GM12878 (cell line): ENCODE measurements around the gene PRF1. TPM values are rescaled to one million over a fixed set of nuclear protein-coding genes. Genes with fewer than 3 reads are reported as not detected.

Experiments used
- ATAC-seq: fragments of 200-7000 bp; cut with Tn5 transposase; 3 replicates; pipeline ENCODE4 v1.9.1; 2020; ENCODE audit warnings: mild to moderate bottlenecking, moderate library complexity
- BruUV-seq: library from RNA; stranded (reverse); fragments of 400-500 nt; replicated peaks from 2 replicates; lab custom pipeline; 2021; lab: Mats Ljungman, UMichigan
- CTCF ChIA-PET: fragments of 300-600 bp; sonication (Branson Sonifier 250); formaldehyde crosslinking; extraction: SDS; loops from one replicate; lab custom pipeline; 2021; ENCODE audit warnings: inconsistent platforms; lab: Yijun Ruan, JAX
- POLR2A ChIA-PET: fragments of 350-600 bp; formaldehyde crosslinking; extraction: SDS; loops from one replicate; lab custom pipeline; 2021; ENCODE audit warnings: inconsistent platforms; lab: Charles Lee
- RAD21 ChIA-PET: fragments of 300-600 bp; sonication (Branson Sonifier 250); formaldehyde crosslinking; loops from one replicate; lab custom pipeline; 2023; ENCODE audit warnings: antibody characterized with exemption; ENCODE audit not compliant: unreplicated experiment; lab: Charles Lee
- SMC1A ChIA-PET: fragments of 300-600 bp; sonication (Branson Sonifier 250); formaldehyde crosslinking; loops from one replicate; lab custom pipeline; 2023; ENCODE audit not compliant: unreplicated experiment, uncharacterized antibody; lab: Charles Lee
- DNase-seq: peaks from one replicate; pipeline ENCODE4 v3.0.0-alpha.2; 2011; ENCODE audit warnings: low read depth, low spot score
- FAIRE-seq: peaks from 3 replicates; lab custom pipeline; 2011; peaks lifted over from hg19 to GRCh38; lab: Jason Lieb, UNC
- H2AFZ ChIP-seq: 2 replicates; pipeline ENCODE4 v1.6.0; 2011; ENCODE audit warnings: low read depth, low read length, control low read depth; ENCODE audit not compliant: control insufficient read depth
- H3K27ac ChIP-seq: 2 replicates; pipeline ENCODE4 v1.5.1; 2011; ENCODE audit warnings: control low read depth; ENCODE audit not compliant: control insufficient read depth, insufficient read depth
- H3K27me3 ChIP-seq, 2 experiments: replicated peaks in 1 of 2; 2 replicates each; pipeline versions ENCODE4 v1.6.0 to v1.6.1; 2011; ENCODE audit warnings: low read length in 1 of 2; ENCODE audit not compliant: control insufficient read depth in 2 of 2, insufficient read depth in 2 of 2
- H3K36me3 ChIP-seq, 2 experiments: 2 replicates each; pipeline ENCODE4 v1.5.1; 2011; ENCODE audit warnings: low read length in 1 of 2; ENCODE audit not compliant: control insufficient read depth in 2 of 2, insufficient read depth in 2 of 2
- H3K4me1 ChIP-seq: 2 replicates; pipeline ENCODE4 v1.6.1; 2011; ENCODE audit warnings: mild to moderate bottlenecking, low read length, moderate library complexity, mixed read lengths; ENCODE audit not compliant: control insufficient read depth, insufficient read depth
- H3K4me2 ChIP-seq: 2 replicates; pipeline ENCODE4 v1.6.0; 2011; ENCODE audit warnings: control low read depth; ENCODE audit not compliant: control insufficient read depth, insufficient read depth
- H3K4me3 ChIP-seq: fragments of 200-600 bp; sonication (generic); 2 replicates; pipeline ENCODE4 v1.5.1; 2016
- H3K79me2 ChIP-seq: 2 replicates; pipeline ENCODE4 v1.6.0; 2011; ENCODE audit warnings: low read length; ENCODE audit not compliant: control insufficient read depth, insufficient read depth
- H3K9ac ChIP-seq: 2 replicates; pipeline ENCODE4 v1.8.0; 2011; ENCODE audit warnings: low read length, control low read depth, mixed read lengths; ENCODE audit not compliant: control insufficient read depth, insufficient read depth
- H3K9me3 ChIP-seq: replicated peaks from 3 replicates; pipeline ENCODE4 v1.5.1; 2011; ENCODE audit warnings: mild to moderate bottlenecking, low read length; ENCODE audit not compliant: control insufficient read depth, insufficient read depth
- H4K20me1 ChIP-seq: 2 replicates; pipeline ENCODE4 v1.6.0; 2011; ENCODE audit not compliant: control insufficient read depth, insufficient read depth
- CEBPZ ChIP-seq: fragments of 150-350 bp; IDR thresholded peaks from 2 replicates; pipeline ENCODE4 v1.6.1; 2016; ENCODE audit warnings: low read depth, low read length
- NFYB ChIP-seq: IDR thresholded peaks from 2 replicates; pipeline ENCODE4 v1.6.1; 2011; ENCODE audit warnings: low read depth, mild to moderate bottlenecking, low read length, improper control_type of control experiment, moderate library complexity; ENCODE audit not compliant: insufficient read depth
- ZBTB4 ChIP-seq: fragments of 450-650 bp; formaldehyde crosslinking; IDR thresholded peaks from 2 replicates; pipeline ENCODE4 v1.4.0; 2022; ENCODE audit warnings: mild to moderate bottlenecking, moderate library complexity
- WGBS: methylation state at CpG from one replicate; pipeline ENCODE4 v1.1.6; 2016; ENCODE audit warnings: low lambda C conversion rate; ENCODE audit not compliant: insufficient replicate concordance, insufficient coverage; ENCODE audit errors: missing lambda C conversion rate; 5-methylcytosine and 5-hydroxymethylcytosine counted together
- in situ Hi-C: fragments of 300-500 bp; cut with MboI; formaldehyde crosslinking; loops from 9 replicates; pipeline ENCODE4 v1.14.3; 2018; ENCODE audit warnings: mixed read lengths
- intact Hi-C: fragments of 100-400 bp; cut with micrococcal nuclease; formaldehyde crosslinking; loops from one replicate; pipeline ENCODE4 v1.14.2; 2022; ENCODE audit not compliant: unreplicated experiment
- polyA plus RNA-seq, 11 experiments: library from polyadenylated mRNA; depleted of rRNA in 4 of 11; unstranded in 6 of 11; stranded (reverse) in 5 of 11; fragments of >200 nt; fragmentation: Nextera tagmentation in 4 of 11; fragmentation: Illumina TruSeq in 1 of 11; extraction: Ambion mirVana in 4 of 11; extraction: Trizol in 1 of 11; gene quantifications; 1 replicate in 1 of 11; 2 replicates in 10 of 11; pipeline versions ENCODE4 v1.2.1 to v1.2.3, GENCODE V29; 2011 to 2016; ENCODE audit warnings: inconsistent platforms in 2 of 11, missing spikeins in 2 of 11, low read depth in 1 of 11
- total RNA-seq, 4 experiments: library from RNA; depleted of rRNA in 3 of 4; stranded (reverse); fragments of >200 nt in 3 of 4; fragmentation: Illumina TruSeq in 1 of 4; extraction: Trizol in 1 of 4; gene quantifications; 2 replicates each; pipeline versions ENCODE4 v1.2.1 to v1.2.3, GENCODE V29; 2013 to 2021

Gene PRF1
- total and polyA plus RNA-seq, 10 of the 15 experiments (the other 5 are each of a cell fraction or from before 2014, with no cell fraction given): 0.84 to 15.7 (median 1.3) TPM

GRCh38 chr10:70648427-70648826 lies 45.9 kb upstream of the PRF1 start:
- in situ Hi-C loops: no loop called here
- TF ChIP-seq ZBTB4 (CRISPR knock-in tag): no peak
- TF ChIP-seq CEBPZ: peak; percentile 51; the same call in 1 of the 2 replicates
- TF ChIP-seq NFYB: no peak
- RAD21 ChIA-PET: no interaction called here

More at GRCh38 chr10:70648427-70648826, 45.9 kb upstream of the PRF1 start:
- WGBS: 40% methylated on average over 3 of the region's 3 CpGs
- DNase-seq: no peak
- ChIA-PET SMC1A (no interaction called here), POLR2A (no interaction called here), CTCF (no interaction called here)
- intact Hi-C loops: no loop called here
- Histone ChIP-seq H3K4me3 (no peak overlapping the region), H3K27ac (no peak overlapping the region), H3K4me2 (no peak overlapping the region), H3K9me3 (peaks cover 22% of the 10 kb centered on the region), H3K9ac (no peak overlapping the region), H3K36me3 (no peaks in the 10 kb centered on the region), H3K79me2 (no peaks in the 10 kb centered on the region), H3K4me1 (no peaks in the 10 kb centered on the region), H3K27me3 (no peaks in the 10 kb centered on the region; a peak in 1 of 4 replicates), H4K20me1 (no peaks in the 10 kb centered on the region), H2AFZ (no peak overlapping the region)
- BruUV-seq: no TSS peak
- FAIRE-seq: no peak
- ATAC-seq: no peak
